Smooth muscle cell (in vitro differentiated cells): Measurements from ENCODE around the gene ZBTB47. TPM values are rescaled to one million over a fixed set of nuclear protein-coding genes. Genes with fewer than 3 reads are reported as not detected.

Source experiments
- DNase-seq: peaks from one replicate; lab custom pipeline; 2025; ENCODE audit not compliant: unreplicated experiment; lab: John Stamatoyannopoulos, UW
- H2AFZ ChIP-seq: fragments of 200-600 bp; sonication (generic); 2 replicates; pipeline ENCODE4 v1.6.0; 2016; ENCODE audit warnings: antibody characterized with exemption, low read depth, mild to moderate bottlenecking
- H3F3A ChIP-seq: fragments of 200-600 bp; sonication (generic); 2 replicates; pipeline ENCODE4 v1.6.0; 2017; ENCODE audit warnings: antibody characterized with exemption, low read depth
- H3K27ac ChIP-seq: fragments of 200-600 bp; sonication (generic); 2 replicates; pipeline ENCODE4 v1.5.1; 2016; ENCODE audit warnings: low read depth, mild to moderate bottlenecking
- H3K27me3 ChIP-seq: fragments of 200-600 bp; sonication (generic); 2 replicates; pipeline ENCODE4 v1.6.1; 2016; ENCODE audit warnings: low read depth, mild to moderate bottlenecking
- H3K36me3 ChIP-seq: fragments of 200-600 bp; sonication (generic); 2 replicates; pipeline ENCODE4 v1.5.1; 2016; ENCODE audit warnings: low read depth
- H3K4me1 ChIP-seq: fragments of 200-600 bp; sonication (generic); 2 replicates; pipeline ENCODE4 v1.5.1; 2016; ENCODE audit warnings: low read depth
- H3K4me2 ChIP-seq: fragments of 200-600 bp; sonication (generic); 2 replicates; pipeline ENCODE4 v1.6.0; 2016; ENCODE audit warnings: mild to moderate bottlenecking
- H3K4me3 ChIP-seq: fragments of 200-600 bp; sonication (generic); 2 replicates; pipeline ENCODE4 v1.5.1; 2016; ENCODE audit warnings: mild to moderate bottlenecking
- H3K79me2 ChIP-seq: fragments of 200-600 bp; sonication (generic); 2 replicates; pipeline ENCODE4 v1.6.0; 2016; ENCODE audit warnings: low read depth, mild to moderate bottlenecking
- H3K9ac ChIP-seq: fragments of 200-600 bp; sonication (generic); 2 replicates; pipeline ENCODE4 v1.6.0; 2016; ENCODE audit warnings: low read depth
- H3K9me3 ChIP-seq: fragments of 200-600 bp; sonication (generic); replicated peaks from 2 replicates; pipeline ENCODE4 v1.5.1; 2016; ENCODE audit warnings: low read depth
- H4K20me1 ChIP-seq: fragments of 200-600 bp; sonication (generic); 2 replicates; pipeline ENCODE4 v1.6.0; 2016; ENCODE audit warnings: low read depth
- CTCF ChIP-seq: fragments of 200-600 bp; sonication (generic); IDR thresholded peaks from 2 replicates; pipeline ENCODE4 v1.5.1; 2017; ENCODE audit warnings: borderline replicate concordance, mild to moderate bottlenecking, antibody characterized with exemption; ENCODE audit not compliant: insufficient read depth, poor library complexity, severe bottlenecking
- WGBS: methylation state at CpG from one replicate; pipeline ENCODE4 v1.1.7; 2016; ENCODE audit warnings: low lambda C conversion rate; 5-methylcytosine and 5-hydroxymethylcytosine counted together
- polyA plus RNA-seq: library from polyadenylated mRNA; unstranded; fragments of >200 nt; fragmentation: Nextera tagmentation; extraction: Ambion mirVana; gene quantifications from 2 replicates; pipeline ENCODE4 v1.2.1, GENCODE V29; 2016
- total RNA-seq: library from RNA; depleted of rRNA; stranded (reverse); fragments of >200 nt; gene quantifications from 2 replicates; pipeline ENCODE4 v1.2.3, GENCODE V29; 2014

ZBTB47 gene
- total and polyA plus RNA-seq, 2 experiments from 2014 or later = 4.6 to 7.7 TPM

DNA sequence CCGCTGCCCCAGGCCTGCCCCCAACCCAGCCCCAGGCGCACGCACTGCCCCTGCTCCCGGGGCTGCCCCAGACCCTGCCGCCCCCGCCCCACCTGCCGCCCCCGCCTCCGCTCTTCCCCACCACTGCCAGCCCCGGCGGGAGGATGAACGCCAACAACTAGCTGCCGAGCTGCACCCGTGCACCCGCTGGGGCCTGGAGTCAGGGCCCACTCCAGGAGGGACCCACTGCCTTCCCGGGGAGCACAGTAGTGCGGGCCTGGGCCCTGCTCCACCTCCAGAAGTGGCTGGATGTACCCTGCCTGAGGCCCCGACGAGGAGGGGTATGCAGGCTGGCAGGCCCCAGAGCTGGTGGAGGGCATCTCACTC, 10.9 kb downstream of the ZBTB47 start:
- no peaks in the 10 kb centered on the region for H3K79me2 ChIP-seq
- H3K4me2 ChIP-seq = no peak overlapping the region
- no peak overlapping the region for H3K4me3 ChIP-seq
- no peaks in the 10 kb centered on the region for H3K36me3 ChIP-seq
- H3K9ac ChIP-seq = no peak overlapping the region
- DNase-seq = no peak
- H2AFZ ChIP-seq = no peak overlapping the region
- H3K27me3 ChIP-seq = no peaks in the 10 kb centered on the region
- peaks cover 10% of the 10 kb centered on the region for H4K20me1 ChIP-seq
- no peaks in the 10 kb centered on the region for H3K9me3 ChIP-seq
- no peak overlapping the region for H3K27ac ChIP-seq
- no peaks in the 10 kb centered on the region for H3K4me1 ChIP-seq
- WGBS = 95% methylated on average over 4 of the region's 19 CpGs
- TF ChIP-seq CTCF = no peak
- no peaks in the 10 kb centered on the region for H3F3A ChIP-seq

- H3K4me2 ChIP-seq = no peak overlapping the region
- no peak for TF ChIP-seq CTCF
- WGBS = 96% methylated on average over 15 of the region's 15 CpGs
Measured at GRCh38 chr3:42665050-42665878, 11.8 kb downstream of the ZBTB47 start.

DNA sequence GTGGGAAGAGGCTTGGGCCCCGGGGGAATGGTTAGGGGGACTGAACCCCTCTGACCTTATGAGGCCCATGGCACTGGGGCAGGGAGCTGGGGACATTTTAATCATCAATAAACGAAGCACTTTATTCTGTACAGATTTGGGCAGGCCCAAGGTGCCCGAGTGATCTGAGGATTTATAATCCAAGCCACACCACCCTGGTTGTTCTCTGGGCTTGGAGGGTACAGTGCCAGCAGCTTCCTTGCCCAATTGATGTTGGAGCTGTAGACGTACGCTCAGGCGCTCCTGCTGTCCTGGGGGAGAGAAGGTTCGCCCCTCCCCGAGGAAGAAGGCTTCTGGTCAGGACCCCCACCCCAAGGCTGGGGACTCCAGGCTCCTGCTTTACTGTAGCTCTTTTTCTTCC, 12.5 kb downstream of the ZBTB47 start:
- WGBS = 94% methylated on average over 8 of the region's 8 CpGs
- no peaks in the 10 kb centered on the region for H4K20me1 ChIP-seq
- no peak for DNase-seq

More at GRCh38 chr3:42665050-42665878, 11.8 kb downstream of the ZBTB47 start:
- no peaks in the 10 kb centered on the region for H3K4me1 ChIP-seq
- no peaks in the 10 kb centered on the region for H3K36me3 ChIP-seq
- H3K27ac ChIP-seq = no peak overlapping the region
- H3K27me3 ChIP-seq = no peaks in the 10 kb centered on the region
- H4K20me1 ChIP-seq = peaks cover 7% of the 10 kb centered on the region
- no peak overlapping the region for H3K9ac ChIP-seq
- DNase-seq = no peak
- H3K9me3 ChIP-seq = no peaks in the 10 kb centered on the region
- no peaks in the 10 kb centered on the region for H3F3A ChIP-seq
- no peak overlapping the region for H2AFZ ChIP-seq
- H3K79me2 ChIP-seq = no peaks in the 10 kb centered on the region
- no peak overlapping the region for H3K4me3 ChIP-seq

More for the DNA sequence above, 12.5 kb downstream of the ZBTB47 start:
- H3F3A ChIP-seq = no peaks in the 10 kb centered on the region
- H3K9me3 ChIP-seq = no peaks in the 10 kb centered on the region
- no peaks in the 10 kb centered on the region for H3K36me3 ChIP-seq
- no peak overlapping the region for H3K9ac ChIP-seq
- no peaks in the 10 kb centered on the region for H3K27me3 ChIP-seq
- no peak overlapping the region for H3K27ac ChIP-seq
- no peaks in the 10 kb centered on the region for H3K79me2 ChIP-seq
- TF ChIP-seq CTCF = no peak
- no peak overlapping the region for H3K4me3 ChIP-seq
- H2AFZ ChIP-seq = no peak overlapping the region
- H3K4me2 ChIP-seq = no peak overlapping the region
- H3K4me1 ChIP-seq = no peaks in the 10 kb centered on the region
